ENCODE data around the gene B2M. TPM values are rescaled to one million over a fixed set of nuclear protein-coding genes. Genes with fewer than 3 reads are reported as not detected.
"Not testable (repeated sequence)": the region's sequence is repeated elsewhere in the genome, so short reads cannot be mapped to it uniquely, and the experiment has no call there.

B2M gene
- total RNA-seq, 1 donor from 2014 or later: 3,396 TPM

DNA sequence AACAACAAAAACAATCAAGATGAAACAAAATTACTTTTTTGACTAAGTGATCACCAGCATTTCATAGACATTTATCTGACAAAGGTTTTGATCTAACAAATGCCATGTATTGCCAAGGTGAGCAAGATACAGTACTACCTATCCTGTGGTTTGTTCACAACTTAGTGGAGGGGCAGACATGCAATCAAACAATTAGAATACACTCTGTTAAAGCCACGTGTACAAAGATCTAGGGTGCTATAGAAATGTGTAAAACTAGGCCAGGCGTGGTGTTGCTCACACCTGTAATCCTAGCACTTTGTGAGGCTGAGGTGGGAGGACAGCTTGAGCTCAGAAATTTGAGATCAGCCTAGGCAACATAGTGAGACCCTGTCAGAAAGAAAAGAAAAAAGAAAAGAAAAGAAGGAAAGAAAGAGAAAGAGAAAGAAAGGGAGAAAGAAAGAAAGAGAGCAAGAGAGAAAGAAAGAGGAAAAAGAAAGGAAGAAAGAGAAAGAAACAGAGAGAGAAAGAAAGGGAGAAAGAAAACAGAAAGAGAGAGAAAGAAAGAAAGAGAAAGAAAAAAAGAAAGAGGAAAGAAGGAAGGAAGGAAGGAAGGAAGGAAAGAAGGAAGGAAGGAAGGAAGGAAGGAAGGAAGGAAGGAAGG is 23.6 kb downstream of the B2M start:
- CTCF ChIA-PET: interaction anchor here (1.4 to 6.1 kb wide), 8 partner anchors 9 to 157 kb away, joined by 4 to 202 read pairs (median 38); partner anchors contain the start of genes B2M, PATL2 and SPG11
- H3K9me3 Mint-ChIP-seq: no peaks in the 10 kb centered on the region
- no peak for DNase-seq
- POLR2A ChIA-PET: interaction anchor here (0.6 to 21.4 kb wide), 5 partner anchors 17 to 176 kb away, joined by 3 to 2387 read pairs (median 18); partner anchors contain the start of genes B2M, PATL2 and SPG11
- intact Hi-C loops (cut with micrococcal nuclease): no loop called here
- no peak for ATAC-seq (ENCODE audit: low read depth)
- peaks cover 51% of the 10 kb centered on the region for H3K4me1 Mint-ChIP-seq
- peak overlapping the region; percentile 87 for H3K27ac Mint-ChIP-seq
- no peaks in the 10 kb centered on the region for H3K27me3 Mint-ChIP-seq
- H3K36me3 Mint-ChIP-seq (ENCODE audit: low read depth): peaks cover 15% of the 10 kb centered on the region
- TF ChIP-seq, protein P1, sequence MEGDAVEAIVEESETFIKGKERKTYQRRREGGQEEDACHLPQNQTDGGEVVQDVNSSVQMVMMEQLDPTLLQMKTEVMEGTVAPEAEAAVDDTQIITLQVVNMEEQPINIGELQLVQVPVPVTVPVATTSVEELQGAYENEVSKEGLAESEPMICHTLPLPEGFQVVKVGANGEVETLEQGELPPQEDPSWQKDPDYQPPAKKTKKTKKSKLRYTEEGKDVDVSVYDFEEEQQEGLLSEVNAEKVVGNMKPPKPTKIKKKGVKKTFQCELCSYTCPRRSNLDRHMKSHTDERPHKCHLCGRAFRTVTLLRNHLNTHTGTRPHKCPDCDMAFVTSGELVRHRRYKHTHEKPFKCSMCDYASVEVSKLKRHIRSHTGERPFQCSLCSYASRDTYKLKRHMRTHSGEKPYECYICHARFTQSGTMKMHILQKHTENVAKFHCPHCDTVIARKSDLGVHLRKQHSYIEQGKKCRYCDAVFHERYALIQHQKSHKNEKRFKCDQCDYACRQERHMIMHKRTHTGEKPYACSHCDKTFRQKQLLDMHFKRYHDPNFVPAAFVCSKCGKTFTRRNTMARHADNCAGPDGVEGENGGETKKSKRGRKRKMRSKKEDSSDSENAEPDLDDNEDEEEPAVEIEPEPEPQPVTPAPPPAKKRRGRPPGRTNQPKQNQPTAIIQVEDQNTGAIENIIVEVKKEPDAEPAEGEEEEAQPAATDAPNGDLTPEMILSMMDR (IDR thresholded peaks at IDR 0.05): no peak
- H3K4me3 Mint-ChIP-seq: peak overlapping the region; percentile 66

DNA sequence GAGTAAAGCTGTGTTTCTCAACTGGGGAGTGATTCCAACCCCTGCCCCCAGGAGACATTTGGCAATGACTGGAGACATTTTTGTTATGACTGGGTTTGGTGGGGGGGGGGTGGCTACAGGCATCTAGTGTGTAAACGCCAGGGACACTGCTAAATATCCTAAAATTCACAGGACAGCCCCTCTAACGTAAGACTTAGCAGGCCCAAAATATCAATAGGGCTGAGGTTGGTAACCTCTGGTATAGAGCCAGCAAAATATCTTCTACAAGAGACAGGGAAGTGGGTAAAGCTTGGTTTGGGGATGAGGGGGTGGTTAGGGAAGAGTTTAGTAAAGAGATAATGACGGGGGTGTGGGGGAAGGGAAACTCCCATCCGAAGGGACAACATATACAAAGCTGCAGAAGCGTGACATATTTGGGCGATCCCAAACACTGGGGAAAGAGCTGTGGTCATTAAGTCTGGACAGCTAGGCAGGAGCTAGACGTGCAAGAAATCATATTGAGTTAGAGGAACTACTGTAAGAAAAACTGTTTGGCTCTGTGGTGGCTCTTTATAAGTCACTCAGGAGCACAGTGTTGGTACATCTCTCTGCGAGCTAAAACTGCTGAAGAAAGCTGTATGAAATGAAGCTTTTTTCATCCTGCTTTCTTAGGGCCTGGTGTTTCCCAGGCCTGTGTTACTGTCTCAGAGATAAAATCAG is 24.3 kb downstream of the B2M start:
- TF ChIP-seq, protein P1 (IDR thresholded peaks at IDR 0.05): no peak
- no peaks in the 10 kb centered on the region for H3K27me3 Mint-ChIP-seq
- H3K9me3 Mint-ChIP-seq: no peaks in the 10 kb centered on the region
- DNase-seq (no peak), ATAC-seq (ENCODE audit: low read depth) (peak; percentile 72)
- H3K36me3 Mint-ChIP-seq (ENCODE audit: low read depth): peaks cover 15% of the 10 kb centered on the region
- CTCF ChIA-PET: interaction anchor here (1.3 to 6.1 kb wide), 13 partner anchors 10 to 235 kb away, joined by 3 to 202 read pairs (median 24); partner anchors contain the start of genes B2M, PATL2 and SPG11
- peak overlapping the region; percentile 66 for H3K4me3 Mint-ChIP-seq
- intact Hi-C loops (cut with micrococcal nuclease): no loop called here
- peak overlapping the region; percentile 87 for H3K27ac Mint-ChIP-seq
- POLR2A ChIA-PET: interaction anchor here (0.9 to 21.4 kb wide), 7 partner anchors 18 to 157 kb away, joined by 3 to 2387 read pairs (median 8); partner anchors contain the start of genes B2M, PATL2 and SPG11
- peaks cover 46% of the 10 kb centered on the region for H3K4me1 Mint-ChIP-seq

DNA sequence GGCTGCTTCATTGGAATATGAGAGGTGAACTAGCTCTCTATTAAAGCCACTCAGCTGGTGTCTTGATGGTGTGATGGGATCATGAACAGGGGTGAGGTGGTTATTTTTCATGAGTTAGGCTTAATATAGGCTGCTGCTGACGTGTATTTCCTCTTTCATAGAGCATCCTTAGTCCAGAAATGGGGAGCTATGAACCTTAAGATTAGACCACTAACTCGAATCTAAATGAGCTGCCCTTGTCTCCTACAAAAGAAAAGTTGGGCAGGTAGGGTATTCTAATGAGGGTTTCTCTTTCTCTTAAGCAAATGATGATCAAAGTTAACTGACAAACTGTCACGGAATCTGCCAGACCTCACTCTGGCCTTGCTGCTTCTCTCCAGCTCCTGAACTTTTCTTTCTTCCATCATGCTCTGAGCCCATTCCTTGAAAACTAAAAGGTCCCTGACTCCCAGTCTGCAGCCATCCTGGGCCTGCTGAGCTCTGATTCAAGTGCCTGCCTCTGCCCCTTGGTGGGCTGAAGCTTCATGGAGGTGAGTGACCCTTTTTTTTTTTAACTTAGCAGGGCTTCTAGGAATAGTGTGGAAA is 25.0 kb downstream of the B2M start, which contains the start of gene TRIM69:
Gene TRIM69, plus strand, starts transcription at position 348 of the 585 bp plus-strand sequence. Its CDS starts 177 bp downstream, at position 525.
- intact Hi-C loops (cut with micrococcal nuclease): no loop called here
- no peaks in the 10 kb centered on the region for H3K27me3 Mint-ChIP-seq
- POLR2A ChIA-PET: interaction anchor here (0.9 to 21.4 kb wide), 7 partner anchors 19 to 157 kb away, joined by 3 to 2387 read pairs (median 8); partner anchors contain the start of genes B2M, PATL2 and SPG11
- H3K9me3 Mint-ChIP-seq: no peaks in the 10 kb centered on the region
- H3K36me3 Mint-ChIP-seq (ENCODE audit: low read depth): peaks cover 13% of the 10 kb centered on the region
- CTCF ChIA-PET: interaction anchor here (1.3 to 6.1 kb wide), 16 partner anchors 11 to 235 kb away, joined by 3 to 202 read pairs (median 7); partner anchors contain the start of genes B2M, PATL2 and SPG11
- H3K27ac Mint-ChIP-seq: peak within 1 kb of the TSS; percentile 87
- ATAC-seq (ENCODE audit: low read depth): peak; percentile 36
- H3K4me3 Mint-ChIP-seq: peak within 1 kb of the TSS; percentile 66
- TF ChIP-seq, protein P1 (IDR thresholded peaks at IDR 0.05): no peak
- DNase-seq: no peak
- peaks cover 43% of the 10 kb centered on the region for H3K4me1 Mint-ChIP-seq

DNA sequence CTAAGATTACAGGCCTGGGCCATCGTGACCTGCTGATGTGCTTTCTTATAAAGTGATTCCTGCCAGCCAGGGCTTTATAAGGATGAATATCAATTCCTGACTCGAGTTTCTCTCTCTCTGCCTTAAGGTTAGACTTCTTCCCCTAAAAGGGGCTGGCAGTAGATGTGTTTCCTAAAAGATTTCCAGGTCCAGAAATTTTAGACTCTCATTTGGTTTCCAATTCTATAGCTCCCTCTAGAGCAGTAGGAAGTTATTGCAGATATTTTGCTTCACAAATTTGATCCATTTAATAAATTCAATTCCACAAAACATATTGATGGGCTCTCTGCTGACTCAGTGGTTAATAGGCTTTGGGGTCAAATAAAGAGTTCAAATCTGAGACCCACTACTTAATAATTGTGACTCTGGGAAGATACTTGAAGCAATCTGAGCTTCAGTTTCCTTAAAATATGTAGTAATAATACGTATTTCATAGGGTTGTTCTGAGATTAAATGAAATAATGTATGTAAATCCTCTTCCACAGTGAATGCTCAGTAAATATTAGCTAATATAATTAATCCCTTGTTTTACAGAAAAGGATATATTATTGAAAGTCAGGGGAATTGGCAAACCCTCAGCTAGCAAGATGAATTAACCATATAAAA is 27.1 kb downstream of the B2M start:
- TF ChIP-seq, protein P1 (IDR thresholded peaks at IDR 0.05): peak; percentile 92
- Mint-ChIP-seq H3K4me1 (peaks cover 30% of the 10 kb centered on the region), H3K9me3 (no peaks in the 10 kb centered on the region), H3K36me3 (ENCODE audit: low read depth) (no peaks in the 10 kb centered on the region), H3K27me3 (no peaks in the 10 kb centered on the region), H3K27ac (no peak overlapping the region), H3K4me3 (no peak overlapping the region)
- DNase-seq: no peak
- POLR2A ChIA-PET: interaction anchor here (0.5 to 21.4 kb wide), 7 partner anchors 8 to 160 kb away, joined by 3 to 2387 read pairs (median 4); partner anchors contain the start of genes B2M, PATL2 and SPG11
- intact Hi-C loops (cut with micrococcal nuclease): loop anchor here (1.0 kb wide), 5 partner anchors 9 to 299 kb away; partner anchors contain the start of genes B2M, PATL2 and SPG11
- ATAC-seq (ENCODE audit: low read depth): no peak
- CTCF ChIA-PET: interaction anchor here (0.8 to 6.1 kb wide), 20 partner anchors 9 to 160 kb away, joined by 3 to 202 read pairs (median 6); partner anchors contain the start of genes B2M, PATL2 and SPG11

DNA sequence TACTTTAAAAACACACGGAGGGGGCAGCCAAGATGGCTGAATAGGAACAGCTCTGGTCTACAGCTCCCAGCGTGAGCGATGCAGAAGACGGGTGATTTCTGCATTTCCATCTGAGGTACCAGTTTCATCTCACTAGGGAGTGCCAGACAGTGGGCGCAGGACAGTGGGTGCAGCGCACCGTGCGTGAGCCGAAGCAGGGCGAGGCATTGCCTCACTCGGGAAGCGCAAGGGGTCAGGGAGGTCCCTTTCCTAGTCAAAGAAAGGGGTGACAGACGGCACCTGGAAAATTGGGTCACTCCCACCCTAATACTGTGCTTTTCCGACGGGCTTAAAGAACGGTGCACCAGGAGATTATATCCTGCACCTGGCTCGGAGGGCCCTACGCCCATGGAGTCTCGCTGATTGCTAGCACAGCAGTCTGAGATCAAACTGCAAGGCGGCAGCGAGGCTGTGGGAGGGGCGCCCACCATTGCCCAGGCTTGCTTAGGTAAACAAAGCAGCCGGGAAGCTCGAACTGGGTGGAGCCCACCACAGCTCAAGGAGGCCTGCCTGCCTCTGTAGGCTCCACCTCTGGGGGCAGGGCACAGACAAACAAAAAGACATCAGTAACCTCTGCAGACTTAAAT is 28.0 kb downstream of the B2M start:
- H3K9me3 Mint-ChIP-seq; DNase-seq; H3K27ac Mint-ChIP-seq; H3K27me3 Mint-ChIP-seq; H3K36me3 Mint-ChIP-seq (ENCODE audit: low read depth); ATAC-seq (ENCODE audit: low read depth); H3K4me3 Mint-ChIP-seq; intact Hi-C loops (cut with micrococcal nuclease): not testable (repeated sequence)
- CTCF ChIA-PET: interaction anchor here (0.7 to 6.1 kb wide), 19 partner anchors 10 to 161 kb away, joined by 3 to 202 read pairs (median 6); partner anchors contain the start of genes B2M, PATL2 and SPG11
- POLR2A ChIA-PET: interaction anchor here (1.0 to 21.4 kb wide), 5 partner anchors 22 to 161 kb away, joined by 3 to 2387 read pairs (median 3); partner anchors contain the start of genes B2M, PATL2 and SPG11
- H3K4me1 Mint-ChIP-seq: peaks cover 26% of the 10 kb centered on the region

DNA sequence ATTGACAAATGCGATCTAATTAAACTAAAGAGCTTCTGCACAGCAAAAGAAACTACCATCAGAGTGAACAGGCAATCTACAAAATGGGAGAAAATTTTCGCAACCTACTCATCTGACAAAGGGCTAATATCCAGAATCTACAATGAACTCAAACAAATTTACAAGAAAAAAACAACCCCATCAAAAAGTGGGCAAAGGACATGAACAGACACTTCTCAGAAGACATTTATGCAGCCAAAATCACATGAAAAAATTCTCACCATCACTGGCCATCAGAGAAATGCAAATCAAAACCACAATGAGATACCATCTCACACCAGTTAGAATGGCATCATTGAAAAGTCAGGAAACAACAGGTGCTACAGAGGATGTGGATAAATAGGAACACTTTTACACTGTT is 32.1 kb downstream of the B2M start:
- H3K36me3 Mint-ChIP-seq (ENCODE audit: low read depth); intact Hi-C loops (cut with micrococcal nuclease); H3K27me3 Mint-ChIP-seq; H3K9me3 Mint-ChIP-seq; POLR2A ChIA-PET; ATAC-seq (ENCODE audit: low read depth); H3K4me3 Mint-ChIP-seq; DNase-seq; CTCF ChIA-PET; H3K4me1 Mint-ChIP-seq; H3K27ac Mint-ChIP-seq: not testable (repeated sequence)
